Pons (tissue), 1 donor: ENCODE data around the gene MUC22.

ENCODE experiments used
- DNase-seq: peaks from one replicate; pipeline ENCODE4 v3.0.0-alpha.2; 2016; ENCODE audit warnings: low spot score

The MUC22 gene

DNA sequence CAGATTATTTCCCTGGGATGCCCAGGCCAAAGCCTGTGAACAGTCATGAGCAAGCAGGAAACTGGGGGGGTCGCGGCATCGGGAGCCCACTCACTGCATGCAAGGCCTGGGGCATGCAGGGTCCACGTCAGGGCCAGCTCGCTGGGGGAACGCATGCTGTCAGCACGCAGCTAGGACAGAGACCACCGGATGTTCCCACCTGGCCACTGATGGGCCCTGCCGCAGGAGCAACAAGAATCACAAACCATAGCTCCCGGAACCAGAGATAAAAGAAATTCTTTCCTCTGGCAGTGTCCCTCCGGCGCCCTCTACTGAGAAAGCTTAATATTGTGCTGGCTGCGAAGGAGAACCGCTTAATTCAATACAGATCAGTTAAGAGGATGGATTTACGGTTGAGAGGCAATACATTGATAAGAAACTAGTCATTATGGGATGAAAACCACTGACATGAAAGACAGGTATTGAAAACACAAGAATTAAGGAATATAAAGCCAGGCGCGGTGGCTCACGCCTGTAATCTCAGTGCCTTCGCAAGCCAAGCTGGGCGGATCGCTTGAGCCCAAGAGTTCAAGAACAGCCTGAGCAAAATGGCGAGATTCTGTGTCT is 69.5 kb downstream of the MUC22 start:
- peak; percentile 85 for DNase-seq

DNA sequence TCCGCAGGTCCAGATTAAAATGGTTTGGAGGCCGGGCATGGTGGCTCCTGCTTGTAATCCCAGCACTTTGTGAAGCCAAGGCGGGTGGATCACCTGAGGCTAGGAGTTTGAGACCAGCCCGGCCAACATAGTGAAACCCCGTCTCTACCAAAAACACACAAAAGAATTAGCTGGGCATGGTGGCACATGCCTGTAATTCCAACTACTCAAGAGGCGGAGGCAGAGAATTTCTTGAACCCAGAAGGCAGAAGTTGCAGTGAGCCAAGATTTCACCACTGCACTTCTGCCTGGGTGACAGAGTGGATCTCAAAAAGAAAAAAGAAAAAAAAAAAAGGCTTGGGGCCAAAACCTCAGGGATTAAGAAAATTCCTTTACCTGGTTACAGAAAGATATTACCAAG is 71.6 kb downstream of the MUC22 start:
- no peak for DNase-seq

DNA sequence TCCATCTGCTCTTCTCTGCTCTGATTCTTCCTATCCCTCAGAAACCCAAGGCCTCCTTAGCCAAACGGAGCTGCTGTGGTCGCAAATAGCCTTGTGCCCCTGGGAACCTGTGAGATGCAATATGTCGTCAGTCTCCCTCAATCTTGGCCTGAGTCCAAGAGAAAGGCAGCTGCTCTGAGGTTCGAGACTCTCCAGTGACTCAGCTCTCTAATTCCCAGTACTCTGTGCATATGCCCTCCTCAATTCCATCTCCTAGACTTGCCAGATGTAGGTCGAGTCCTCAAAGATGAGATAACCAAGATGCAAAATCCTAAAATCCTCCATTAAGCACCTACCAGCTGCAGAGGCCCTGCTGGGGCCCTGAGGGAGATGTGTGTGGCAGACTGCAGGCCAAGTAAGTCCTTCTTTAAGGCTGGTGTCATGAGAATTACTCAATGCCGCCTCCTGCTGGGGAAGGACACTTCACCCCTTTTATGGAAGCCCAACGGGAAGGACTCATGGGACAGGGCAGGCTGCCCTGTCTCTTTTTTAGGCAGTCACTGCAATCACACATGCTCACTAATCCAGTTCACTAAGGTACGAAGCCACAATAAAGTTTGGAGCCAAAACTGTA is 73.6 kb downstream of the MUC22 start:
- DNase-seq: no peak
